Measurements from ENCODE around the gene SLC6A9.

Gene SLC6A9

DNA sequence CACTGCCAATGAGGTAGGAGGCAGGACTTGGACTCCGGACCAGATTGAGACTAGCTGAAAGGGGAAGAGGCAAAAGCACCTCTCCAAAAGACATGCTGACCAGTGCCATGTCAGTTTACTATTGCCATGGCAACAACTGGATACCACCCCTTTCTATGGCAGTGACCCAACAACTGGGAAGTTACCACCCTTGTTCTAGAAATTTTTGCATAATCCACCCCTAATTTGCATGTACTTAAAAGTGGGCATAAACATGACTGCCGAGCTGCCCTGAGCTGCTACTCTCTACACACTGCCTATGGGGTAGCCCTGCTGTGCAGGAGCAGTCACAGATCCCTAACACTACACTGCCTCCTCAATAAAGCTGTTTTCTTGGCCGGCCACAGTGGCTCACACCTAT lies 19.0 kb upstream of the SLC6A9 start:
- DNase-seq (ENCODE audit: low read depth) = no peak
- TF ChIP-seq, protein P1, sequence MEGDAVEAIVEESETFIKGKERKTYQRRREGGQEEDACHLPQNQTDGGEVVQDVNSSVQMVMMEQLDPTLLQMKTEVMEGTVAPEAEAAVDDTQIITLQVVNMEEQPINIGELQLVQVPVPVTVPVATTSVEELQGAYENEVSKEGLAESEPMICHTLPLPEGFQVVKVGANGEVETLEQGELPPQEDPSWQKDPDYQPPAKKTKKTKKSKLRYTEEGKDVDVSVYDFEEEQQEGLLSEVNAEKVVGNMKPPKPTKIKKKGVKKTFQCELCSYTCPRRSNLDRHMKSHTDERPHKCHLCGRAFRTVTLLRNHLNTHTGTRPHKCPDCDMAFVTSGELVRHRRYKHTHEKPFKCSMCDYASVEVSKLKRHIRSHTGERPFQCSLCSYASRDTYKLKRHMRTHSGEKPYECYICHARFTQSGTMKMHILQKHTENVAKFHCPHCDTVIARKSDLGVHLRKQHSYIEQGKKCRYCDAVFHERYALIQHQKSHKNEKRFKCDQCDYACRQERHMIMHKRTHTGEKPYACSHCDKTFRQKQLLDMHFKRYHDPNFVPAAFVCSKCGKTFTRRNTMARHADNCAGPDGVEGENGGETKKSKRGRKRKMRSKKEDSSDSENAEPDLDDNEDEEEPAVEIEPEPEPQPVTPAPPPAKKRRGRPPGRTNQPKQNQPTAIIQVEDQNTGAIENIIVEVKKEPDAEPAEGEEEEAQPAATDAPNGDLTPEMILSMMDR (IDR thresholded peaks at IDR 0.05; ENCODE audit: insufficient read depth, low read depth, low read length, missing control alignments) = no peak

DNA sequence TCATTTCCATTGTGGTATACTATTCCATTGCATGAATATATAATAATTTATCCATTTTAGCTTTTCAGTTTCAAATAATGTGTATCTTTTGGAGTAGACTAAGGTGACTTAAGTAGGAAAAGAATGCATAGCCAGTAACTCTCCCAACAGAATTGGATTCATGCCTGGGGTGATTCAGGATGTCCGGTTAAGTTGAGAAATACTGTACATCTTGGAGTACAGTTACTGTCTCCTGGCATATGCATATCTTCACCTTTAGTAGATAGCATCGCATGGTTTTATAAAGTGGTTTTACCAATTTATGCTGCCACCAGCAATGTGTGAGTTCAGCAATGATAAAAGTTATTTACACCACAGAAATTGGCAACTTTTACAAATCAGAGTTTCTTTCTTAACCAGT lies 18.6 kb upstream of the SLC6A9 start:
- no peak for DNase-seq (ENCODE audit: low read depth)
- TF ChIP-seq, protein P1 (IDR thresholded peaks at IDR 0.05; ENCODE audit: insufficient read depth, low read depth, low read length, missing control alignments) = no peak
- H3K4me3 ChIP-seq (ENCODE audit: low read depth, low read length) = no peak overlapping the region

More for the DNA sequence above, 19.0 kb upstream of the SLC6A9 start:
- no peak overlapping the region for H3K4me3 ChIP-seq (ENCODE audit: low read depth, low read length)

DNA sequence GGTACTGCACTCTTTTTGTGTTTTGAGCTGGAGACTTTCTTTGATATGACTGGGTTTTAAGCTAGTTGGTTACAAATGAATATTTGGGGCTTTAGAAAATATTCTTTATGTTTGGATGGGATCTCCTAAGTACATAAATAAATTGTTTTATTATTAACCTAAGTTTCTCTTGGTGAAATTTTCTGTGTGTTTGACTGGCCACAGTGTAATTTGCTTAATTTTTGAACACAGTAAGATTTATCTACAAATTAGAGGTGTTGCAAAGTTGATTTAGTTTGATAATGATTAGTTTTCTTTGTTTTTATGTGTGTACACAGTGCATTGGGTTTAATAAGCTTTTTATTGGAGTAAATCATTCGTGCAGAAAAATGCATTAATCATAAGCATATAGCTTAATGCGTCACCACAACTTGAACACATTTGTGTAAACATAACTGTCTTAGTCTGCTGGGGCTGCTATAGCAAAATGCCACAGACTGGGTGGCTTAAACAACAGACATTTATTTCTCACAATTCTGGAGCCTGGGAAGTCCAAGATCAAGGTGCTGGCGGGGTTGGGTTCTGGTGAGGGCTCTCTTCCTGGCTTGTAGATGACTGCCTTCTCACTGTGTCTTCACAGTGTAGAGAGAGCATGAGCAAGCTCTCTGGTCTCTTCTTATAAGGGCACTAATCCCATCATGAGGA lies 17.4 kb upstream of the SLC6A9 start:
- no peak overlapping the region for H3K4me3 ChIP-seq (ENCODE audit: low read depth, low read length)
- no peak for DNase-seq (ENCODE audit: low read depth)
- TF ChIP-seq, protein P1 (IDR thresholded peaks at IDR 0.05; ENCODE audit: insufficient read depth, low read depth, low read length, missing control alignments) = no peak

DNA sequence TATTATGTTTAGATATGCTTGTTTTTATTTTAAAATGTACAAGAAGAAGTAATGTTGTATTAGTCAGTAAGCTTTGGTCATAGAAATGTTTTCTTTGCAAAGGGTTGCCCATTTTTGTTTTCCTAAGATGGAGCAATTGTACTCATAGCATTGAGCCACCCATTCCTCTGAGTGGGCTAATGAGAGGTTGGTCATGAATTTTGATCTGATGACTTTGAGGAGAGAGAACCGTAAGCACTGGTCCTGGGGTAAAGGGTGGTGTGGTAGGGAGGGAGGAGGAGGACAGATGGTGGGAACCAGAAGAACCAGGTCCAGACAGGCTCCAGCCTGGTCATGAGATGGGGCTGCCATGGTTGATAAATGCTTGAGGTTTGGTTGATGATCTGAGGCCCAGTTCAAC lies 15.9 kb upstream of the SLC6A9 start:
- DNase-seq (ENCODE audit: low read depth) = no peak
- TF ChIP-seq, protein P1 (IDR thresholded peaks at IDR 0.05; ENCODE audit: insufficient read depth, low read depth, low read length, missing control alignments) = no peak
- no peak overlapping the region for H3K4me3 ChIP-seq (ENCODE audit: low read depth, low read length)

DNA sequence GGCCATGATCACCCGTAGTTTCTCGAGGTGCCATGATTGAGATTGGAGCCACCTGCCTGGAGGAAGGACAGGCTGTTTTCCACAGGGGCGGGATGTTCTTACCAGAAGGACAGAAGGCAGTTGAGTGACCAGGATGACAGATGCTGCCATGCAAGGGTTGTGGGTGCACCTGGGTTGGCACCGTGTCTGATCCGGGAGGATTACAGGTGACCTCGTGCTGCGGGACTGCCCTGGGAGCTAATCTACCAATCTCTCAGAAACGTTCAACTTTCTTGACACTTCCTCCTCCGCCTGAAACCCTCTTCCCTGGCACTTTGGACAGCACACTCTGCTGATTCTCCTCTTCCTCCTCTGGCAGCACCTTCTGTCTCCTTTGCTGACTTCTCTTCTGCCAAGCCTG lies 13.8 kb upstream of the SLC6A9 start:
- TF ChIP-seq, protein P1 (IDR thresholded peaks at IDR 0.05; ENCODE audit: insufficient read depth, low read depth, low read length, missing control alignments) = no peak
- no peak overlapping the region for H3K4me3 ChIP-seq (ENCODE audit: low read depth, low read length)

DNA sequence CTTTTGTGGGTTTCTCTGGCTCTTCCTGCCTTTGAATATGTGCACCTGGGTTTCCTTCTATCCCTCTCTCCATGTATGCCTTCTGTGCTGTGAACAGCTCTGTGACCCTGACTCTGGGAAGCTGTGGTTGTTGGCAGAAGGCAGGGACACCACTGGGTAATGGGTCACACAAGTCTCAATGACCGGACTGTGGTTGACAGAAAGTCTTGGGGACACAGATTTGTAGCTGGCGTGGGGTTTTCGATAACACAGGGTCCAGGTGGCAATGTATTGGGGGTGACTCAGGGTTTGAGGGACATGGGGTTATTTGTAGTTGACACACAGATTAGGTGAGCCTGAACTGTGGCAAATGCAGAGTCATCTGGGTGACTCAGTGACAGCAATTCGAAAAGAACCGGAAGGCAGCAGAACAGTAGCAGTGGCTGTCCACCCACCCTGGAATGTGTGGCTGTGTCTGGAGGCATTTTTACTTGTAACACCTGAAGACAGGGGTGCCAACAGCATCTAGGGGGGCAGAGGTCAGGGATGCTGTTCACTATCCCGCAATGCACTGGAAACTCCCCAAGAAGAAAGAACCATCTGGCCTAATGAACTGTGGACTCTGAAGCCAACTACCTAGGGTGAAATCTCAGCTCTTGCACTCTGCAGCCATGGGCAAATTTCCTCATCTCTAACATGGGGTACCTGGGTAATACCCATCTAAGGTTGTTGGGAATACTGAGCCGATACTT lies 13.0 kb upstream of the SLC6A9 start:
- no peak for DNase-seq (ENCODE audit: low read depth)
- TF ChIP-seq, protein P1 (IDR thresholded peaks at IDR 0.05; ENCODE audit: insufficient read depth, low read depth, low read length, missing control alignments) = no peak
- no peak overlapping the region for H3K4me3 ChIP-seq (ENCODE audit: low read depth, low read length)

More for the DNA sequence above, 13.8 kb upstream of the SLC6A9 start:
- DNase-seq (ENCODE audit: low read depth) = no peak
